ENCODE data around the gene ITGA2. TPM values are rescaled to one million over a fixed set of nuclear protein-coding genes. Genes with fewer than 3 reads are reported as not detected.
"Not testable (repeated sequence)": the region's sequence is repeated elsewhere in the genome, so short reads cannot be mapped to it uniquely, and the experiment has no call there.

The ITGA2 gene
- total and polyA plus RNA-seq, 2 donors (not counting 1 experiment from before 2014, with no cell fraction given) = not detected

- no peaks in the 10 kb centered on the region for H3K4me1 Mint-ChIP-seq
- peaks cover 20% of the 10 kb centered on the region for H3K27me3 Mint-ChIP-seq
- H3K9me3 Mint-ChIP-seq (ENCODE audit: insufficient read depth) = peaks cover 4% of the 10 kb centered on the region
- Histone ChIP-seq H4K20me1 (ENCODE audit: control insufficient read depth, insufficient read depth, low read length, poor library complexity, severe bottlenecking) (no peaks in the 10 kb centered on the region), H3K27ac (ENCODE audit: low read length in 2 of 2) (no peak overlapping the region), H3K4me1 (ENCODE audit: control insufficient read depth in 2 of 2, insufficient read depth in 2 of 2, low read length in 2 of 2) (no peaks in the 10 kb centered on the region), H3K4me3 (ENCODE audit: control extremely low read depth in 1 of 5, extremely low read depth in 1 of 5, insufficient read depth in 1 of 5, low read depth in 2 of 5, low read length in 4 of 5) (no peak overlapping the region), H3K79me2 (ENCODE audit: control insufficient read depth, insufficient read depth, low read length) (no peaks in the 10 kb centered on the region), H3K9me3 (ENCODE audit: control extremely low read depth in 1 of 3, control insufficient read depth in 2 of 3, insufficient read depth in 1 of 3, low read length in 2 of 3) (no peaks in the 10 kb centered on the region), H3K4me2 (replicated peaks; ENCODE audit: low read depth, low read length, poor library complexity, severe bottlenecking) (no peak overlapping the region), H2AFZ (ENCODE audit: insufficient read depth, low read depth, low read length, poor library complexity, severe bottlenecking) (no peak overlapping the region), H3K27me3 (replicated peaks in 1 of 4; ENCODE audit: control extremely low read depth in 1 of 4, control insufficient read depth in 3 of 4, insufficient read depth in 4 of 4, low read length in 3 of 4) (no peaks in the 10 kb centered on the region), H3K9ac (ENCODE audit: low read length) (no peak overlapping the region), H3K36me3 (replicated peaks in 1 of 2; ENCODE audit: control extremely low read depth in 1 of 2, control insufficient read depth in 1 of 2, extremely low read depth in 1 of 2, insufficient read depth in 2 of 2, low read length in 1 of 2) (no peaks in the 10 kb centered on the region)
- TF ChIP-seq EZH2 (IDR thresholded peaks at IDR 0.05; ENCODE audit: borderline replicate concordance, insufficient read depth, low read depth, low read length, poor library complexity, severe bottlenecking) = no peak
- TF ChIP-seq, protein P1, sequence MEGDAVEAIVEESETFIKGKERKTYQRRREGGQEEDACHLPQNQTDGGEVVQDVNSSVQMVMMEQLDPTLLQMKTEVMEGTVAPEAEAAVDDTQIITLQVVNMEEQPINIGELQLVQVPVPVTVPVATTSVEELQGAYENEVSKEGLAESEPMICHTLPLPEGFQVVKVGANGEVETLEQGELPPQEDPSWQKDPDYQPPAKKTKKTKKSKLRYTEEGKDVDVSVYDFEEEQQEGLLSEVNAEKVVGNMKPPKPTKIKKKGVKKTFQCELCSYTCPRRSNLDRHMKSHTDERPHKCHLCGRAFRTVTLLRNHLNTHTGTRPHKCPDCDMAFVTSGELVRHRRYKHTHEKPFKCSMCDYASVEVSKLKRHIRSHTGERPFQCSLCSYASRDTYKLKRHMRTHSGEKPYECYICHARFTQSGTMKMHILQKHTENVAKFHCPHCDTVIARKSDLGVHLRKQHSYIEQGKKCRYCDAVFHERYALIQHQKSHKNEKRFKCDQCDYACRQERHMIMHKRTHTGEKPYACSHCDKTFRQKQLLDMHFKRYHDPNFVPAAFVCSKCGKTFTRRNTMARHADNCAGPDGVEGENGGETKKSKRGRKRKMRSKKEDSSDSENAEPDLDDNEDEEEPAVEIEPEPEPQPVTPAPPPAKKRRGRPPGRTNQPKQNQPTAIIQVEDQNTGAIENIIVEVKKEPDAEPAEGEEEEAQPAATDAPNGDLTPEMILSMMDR (IDR thresholded peaks at IDR 0.05) = no peak
- CTCF ChIA-PET = no interaction called here
- intact Hi-C loops (cut with micrococcal nuclease) = no loop called here
- WGBS (ENCODE audit: insufficient coverage) = no CpG with 5 or more reads among the region's 1 CpG
- no peak overlapping the region for H3K27ac Mint-ChIP-seq
- H3K4me3 Mint-ChIP-seq = no peak overlapping the region
- POLR2A ChIA-PET = no interaction called here
- ATAC-seq (ENCODE audit: low read depth) = no peak
- no peak for DNase-seq
Observed at GRCh38 chr5:52963636-52964035, 25.5 kb upstream of the ITGA2 start.

DNA sequence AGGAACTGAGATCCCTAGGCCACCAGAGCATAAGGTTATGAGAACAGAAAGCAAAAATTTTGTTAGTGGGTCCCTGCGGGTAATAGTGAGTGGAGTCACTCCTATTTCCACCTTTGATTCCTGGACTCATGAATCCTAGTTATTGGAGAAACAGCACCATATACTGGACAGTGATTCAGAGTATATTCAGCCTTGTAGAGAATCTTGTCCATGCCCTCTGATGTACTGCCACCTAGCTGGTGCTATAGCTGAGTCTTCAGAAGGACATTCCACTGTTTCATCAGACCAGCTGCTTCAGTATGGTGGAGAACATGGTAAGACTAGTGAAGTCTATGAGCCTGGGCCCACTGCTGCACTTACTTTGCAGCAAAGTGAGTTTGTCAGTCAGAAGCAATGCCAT lies 25.0 kb upstream of the ITGA2 start:
- H3K27me3 Mint-ChIP-seq = peaks cover 25% of the 10 kb centered on the region
- peaks cover 9% of the 10 kb centered on the region for H3K9me3 Mint-ChIP-seq (ENCODE audit: insufficient read depth)
- H3K4me2 ChIP-seq (replicated peaks; ENCODE audit: low read depth, low read length, poor library complexity, severe bottlenecking) = no peak overlapping the region
- H3K4me1 Mint-ChIP-seq = no peaks in the 10 kb centered on the region
- ChIA-PET POLR2A (no interaction called here), CTCF (interaction anchor here (0.6 kb wide), 1 partner anchor 22 kb away, joined by 3 read pairs; no protein-coding TSS in a partner anchor)
- no peak for TF ChIP-seq EZH2 (IDR thresholded peaks at IDR 0.05; ENCODE audit: borderline replicate concordance, insufficient read depth, low read depth, low read length, poor library complexity, severe bottlenecking)
- TF ChIP-seq, protein P1 (IDR thresholded peaks at IDR 0.05) = no peak
- no peaks in the 10 kb centered on the region for H3K36me3 ChIP-seq (replicated peaks in 1 of 2; ENCODE audit: control extremely low read depth in 1 of 2, control insufficient read depth in 1 of 2, extremely low read depth in 1 of 2, insufficient read depth in 2 of 2, low read length in 1 of 2)
- H3K27ac ChIP-seq (ENCODE audit: low read length in 2 of 2) = no peak overlapping the region
- H3K9ac ChIP-seq (ENCODE audit: low read length) = no peak overlapping the region
- WGBS (ENCODE audit: insufficient coverage) = no CpG with 5 or more reads among the region's 1 CpG
- intact Hi-C loops (cut with micrococcal nuclease) = no loop called here
- no peak overlapping the region for H3K4me3 Mint-ChIP-seq
- H3K27me3 ChIP-seq (replicated peaks in 1 of 4; ENCODE audit: control extremely low read depth in 1 of 4, control insufficient read depth in 3 of 4, insufficient read depth in 4 of 4, low read length in 3 of 4) = no peaks in the 10 kb centered on the region
- no peak overlapping the region for H2AFZ ChIP-seq (ENCODE audit: insufficient read depth, low read depth, low read length, poor library complexity, severe bottlenecking)
- no peaks in the 10 kb centered on the region for H3K4me1 ChIP-seq (ENCODE audit: control insufficient read depth in 2 of 2, insufficient read depth in 2 of 2, low read length in 2 of 2)
- DNase-seq (no peak), ATAC-seq (ENCODE audit: low read depth) (no peak)
- H3K79me2 ChIP-seq (ENCODE audit: control insufficient read depth, insufficient read depth, low read length) = no peaks in the 10 kb centered on the region
- no peak overlapping the region for H3K4me3 ChIP-seq (ENCODE audit: control extremely low read depth in 1 of 5, extremely low read depth in 1 of 5, insufficient read depth in 1 of 5, low read depth in 2 of 5, low read length in 4 of 5)
- H3K9me3 ChIP-seq (ENCODE audit: control extremely low read depth in 1 of 3, control insufficient read depth in 2 of 3, insufficient read depth in 1 of 3, low read length in 2 of 3) = no peaks in the 10 kb centered on the region
- H3K27ac Mint-ChIP-seq = no peak overlapping the region
- no peaks in the 10 kb centered on the region for H4K20me1 ChIP-seq (ENCODE audit: control insufficient read depth, insufficient read depth, low read length, poor library complexity, severe bottlenecking)

GRCh38 chr5:52976157-52976556 lies 13.0 kb upstream of the ITGA2 start:
- CTCF ChIA-PET; H3K4me3 ChIP-seq (ENCODE audit: control extremely low read depth in 1 of 5, extremely low read depth in 1 of 5, insufficient read depth in 1 of 5, low read depth in 2 of 5, low read length in 4 of 5); H3K9me3 Mint-ChIP-seq (ENCODE audit: insufficient read depth); ATAC-seq (ENCODE audit: low read depth); H3K27me3 ChIP-seq (replicated peaks in 1 of 4; ENCODE audit: control extremely low read depth in 1 of 4, control insufficient read depth in 3 of 4, insufficient read depth in 4 of 4, low read length in 3 of 4); H2AFZ ChIP-seq (ENCODE audit: insufficient read depth, low read depth, low read length, poor library complexity, severe bottlenecking); DNase-seq; H3K4me2 ChIP-seq (replicated peaks; ENCODE audit: low read depth, low read length, poor library complexity, severe bottlenecking); intact Hi-C loops (cut with micrococcal nuclease); H3K27ac Mint-ChIP-seq; H3K9ac ChIP-seq (ENCODE audit: low read length); H3K27ac ChIP-seq (ENCODE audit: low read length in 2 of 2); H3K4me1 Mint-ChIP-seq; H3K79me2 ChIP-seq (ENCODE audit: control insufficient read depth, insufficient read depth, low read length); POLR2A ChIA-PET; H3K36me3 ChIP-seq (replicated peaks in 1 of 2; ENCODE audit: control extremely low read depth in 1 of 2, control insufficient read depth in 1 of 2, extremely low read depth in 1 of 2, insufficient read depth in 2 of 2, low read length in 1 of 2); H3K4me1 ChIP-seq (ENCODE audit: control insufficient read depth in 2 of 2, insufficient read depth in 2 of 2, low read length in 2 of 2); H3K4me3 Mint-ChIP-seq; H4K20me1 ChIP-seq (ENCODE audit: control insufficient read depth, insufficient read depth, low read length, poor library complexity, severe bottlenecking): not testable (repeated sequence)
- WGBS (ENCODE audit: insufficient coverage) = 87% methylated on average over 7 of the region's 7 CpGs
- H3K27me3 Mint-ChIP-seq = peaks cover 30% of the 10 kb centered on the region
- H3K9me3 ChIP-seq (ENCODE audit: control extremely low read depth in 1 of 3, control insufficient read depth in 2 of 3, insufficient read depth in 1 of 3, low read length in 2 of 3) = peaks cover 0 to 21% (median 0%) of the 10 kb centered on the region in 3 donors

Data from B cell (primary cell).